ENCODE results near the gene PPP1R12B.
"Not testable (repeated sequence)": the region's sequence is repeated elsewhere in the genome, so short reads cannot be mapped to it uniquely, and the experiment has no call there.

PPP1R12B gene

GRCh38 chr1:202343652-202344349 lies 4.7 kb upstream of the PPP1R12B start:
- peak; percentile 56 for DNase-seq (ENCODE audit: low spot score)

DNA sequence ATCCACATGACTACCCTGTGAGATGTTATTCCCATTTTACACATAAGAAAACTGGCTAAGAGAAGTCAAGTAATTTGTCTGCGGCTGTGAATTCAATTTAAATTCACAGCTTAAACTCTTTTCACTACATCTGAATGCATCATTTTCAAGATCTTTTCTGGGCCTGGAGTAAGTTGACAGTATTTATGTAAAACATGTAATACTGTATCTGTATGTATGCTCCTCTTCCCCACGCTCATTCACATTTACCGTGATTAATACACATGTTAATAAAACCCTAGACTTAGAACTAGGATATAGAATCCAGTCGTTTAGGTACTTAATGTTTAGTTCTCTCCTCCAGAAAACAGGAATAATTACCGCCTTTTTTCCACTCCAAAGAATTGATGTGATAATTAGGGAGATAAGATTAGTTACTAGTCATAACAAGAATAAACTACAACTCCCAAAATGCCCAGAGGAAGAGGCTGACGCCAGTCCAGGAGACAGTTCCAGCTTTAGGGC lies 442 bp upstream of the PPP1R12B start:
- no peak for DNase-seq (ENCODE audit: low spot score)

GRCh38 chr1:202349206-202349928 lies 868 bp downstream of the PPP1R12B start:
- peak; percentile 64 for DNase-seq (ENCODE audit: low spot score)

- no peak for DNase-seq (ENCODE audit: low spot score)
These were observed 3.2 kb downstream of the PPP1R12B start for GRCh38 chr1:202351725-202352124.

DNA sequence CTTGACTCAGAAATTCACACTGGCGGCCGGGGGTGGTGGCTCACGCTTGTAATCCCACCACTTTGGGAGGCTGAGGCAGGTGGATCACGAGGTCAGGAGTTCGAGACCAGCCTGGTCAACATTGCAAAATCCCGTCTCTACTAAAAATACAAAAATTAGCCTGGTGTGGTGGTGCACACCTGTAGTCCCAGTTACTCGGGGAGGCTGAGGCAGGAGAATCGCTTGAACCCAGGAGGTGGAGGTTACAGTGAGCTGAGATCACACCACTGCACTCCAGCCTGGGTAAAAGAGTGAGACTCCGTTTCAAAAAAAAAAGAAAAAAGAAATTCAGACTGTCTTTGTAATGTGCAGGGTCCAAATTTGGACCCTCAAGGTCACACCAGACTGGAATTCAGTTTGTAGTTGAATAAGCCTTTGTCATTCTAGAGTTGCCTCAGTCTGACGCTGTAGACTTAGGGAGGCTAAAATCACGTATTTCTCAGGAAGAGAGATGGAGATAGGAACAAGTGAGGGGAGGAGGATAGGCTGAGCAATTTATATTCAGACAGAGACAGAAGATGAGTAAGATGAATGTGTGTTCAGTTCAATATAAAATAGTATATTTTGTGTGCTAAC lies 4.2 kb downstream of the PPP1R12B start:
- not testable (repeated sequence) for DNase-seq (ENCODE audit: low spot score)

DNA sequence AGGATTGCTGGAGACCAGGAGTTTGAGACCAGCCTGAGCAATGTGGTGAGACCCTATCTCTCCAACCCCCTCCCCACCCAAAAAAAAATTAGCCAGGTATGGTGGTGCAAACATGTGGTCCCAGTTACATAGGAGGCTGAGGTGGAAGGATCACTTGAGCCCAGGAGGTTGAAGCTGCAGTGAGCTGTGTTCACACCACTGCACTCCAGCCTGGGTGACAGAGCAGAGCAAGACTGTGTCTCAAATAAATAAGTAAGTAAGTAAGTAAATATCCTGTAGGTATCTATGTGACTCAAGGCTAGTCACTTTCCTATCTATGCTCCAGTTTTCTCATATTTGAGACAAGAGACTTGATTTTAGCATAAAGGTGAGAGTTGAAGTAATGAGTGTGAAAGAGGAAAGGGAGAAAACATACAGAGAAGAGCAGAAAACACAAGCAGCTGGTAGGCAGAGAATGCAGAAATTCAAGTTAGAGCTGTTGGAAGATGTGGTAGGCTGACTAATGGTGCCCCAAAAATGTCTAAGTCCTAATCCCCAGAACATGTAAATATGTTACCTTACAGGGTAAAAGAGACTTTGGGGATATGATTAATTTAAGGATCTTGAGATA lies 7.5 kb downstream of the PPP1R12B start:
- peak; percentile 26 for DNase-seq (ENCODE audit: low spot score)

- DNase-seq (ENCODE audit: low spot score): no peak
These were observed 9.0 kb downstream of the PPP1R12B start for GRCh38 chr1:202357506-202357905.

GRCh38 chr1:202361224-202361623 lies 12.7 kb downstream of the PPP1R12B start:
- no peak for DNase-seq (ENCODE audit: low spot score)

DNA sequence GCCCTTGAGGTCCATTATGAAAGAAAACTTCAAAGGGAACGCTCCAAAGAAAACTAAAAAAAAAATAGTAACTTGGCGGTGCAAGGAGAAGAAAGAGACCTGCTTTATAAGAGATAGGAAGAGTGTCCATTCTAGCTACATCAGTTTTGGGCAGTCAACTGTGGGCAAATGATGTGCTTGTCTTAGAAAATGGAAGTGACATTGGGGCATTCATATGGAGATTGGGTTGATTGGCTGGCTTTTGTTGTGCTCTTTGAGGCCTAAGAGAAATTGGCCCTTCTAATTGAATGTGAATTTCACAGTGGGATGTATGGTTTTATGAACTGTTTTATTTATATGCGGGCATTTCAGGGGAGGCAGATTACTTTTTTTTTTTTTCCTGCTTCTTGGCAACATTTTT lies 13.2 kb downstream of the PPP1R12B start:
- DNase-seq (ENCODE audit: low spot score): no peak

DNA sequence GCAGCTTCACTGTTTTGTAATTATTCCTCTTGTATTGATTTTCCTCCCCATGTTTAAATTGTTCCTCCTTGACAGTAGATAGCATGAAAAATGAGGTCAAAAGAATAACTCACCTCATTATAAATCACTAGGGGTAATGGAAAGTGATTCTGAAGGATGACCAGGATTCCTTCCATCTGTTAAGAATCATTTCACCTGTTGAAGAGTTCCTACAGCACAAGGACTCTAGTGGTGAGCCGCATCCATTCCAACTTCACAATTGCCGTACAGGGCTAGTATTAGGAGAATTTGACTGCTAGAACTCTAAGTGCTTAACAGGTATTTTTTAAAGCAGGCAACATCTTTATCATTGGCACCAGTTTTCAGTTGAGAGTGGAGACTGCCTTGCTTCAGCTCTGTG lies 13.7 kb downstream of the PPP1R12B start:
- no peak for DNase-seq (ENCODE audit: low spot score)

DNA sequence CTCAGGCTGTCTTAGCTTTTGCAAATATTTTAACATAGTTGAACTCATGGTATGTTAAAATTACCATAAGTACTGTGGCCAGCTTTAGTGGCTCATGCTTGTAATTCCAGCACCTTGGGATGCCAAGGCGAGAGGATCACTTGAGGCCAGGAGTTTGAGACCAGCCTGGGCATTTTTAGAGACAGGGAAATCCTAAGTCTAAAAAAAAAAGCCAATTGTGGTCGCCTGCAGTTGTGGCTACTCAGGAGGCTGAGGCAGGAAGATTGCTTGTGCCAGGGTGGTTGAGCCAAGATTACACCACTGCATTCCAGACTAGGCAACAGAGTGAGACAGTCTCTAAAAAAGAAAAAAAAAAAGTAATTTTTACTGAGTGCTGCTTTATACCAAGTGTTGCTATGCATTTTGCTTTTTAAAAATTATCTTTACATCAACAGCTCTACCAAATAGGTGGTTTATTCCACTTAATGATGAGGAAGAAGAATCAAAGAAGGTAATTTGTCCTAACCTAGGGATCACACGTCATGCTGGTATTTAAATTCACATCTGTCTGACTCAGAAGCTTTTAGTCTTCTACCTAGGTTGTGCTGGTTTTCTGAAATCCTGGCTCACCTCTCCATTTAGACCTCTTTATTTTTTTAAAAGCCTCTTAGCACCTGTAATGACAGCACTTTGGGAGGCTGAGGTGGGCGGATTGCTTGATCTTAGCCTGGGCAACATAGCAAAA lies 16.8 kb downstream of the PPP1R12B start:
- DNase-seq (ENCODE audit: low spot score): peak; percentile 33

GRCh38 chr1:202367271-202367670 lies 18.8 kb downstream of the PPP1R12B start:
- DNase-seq (ENCODE audit: low spot score): no peak

DNA sequence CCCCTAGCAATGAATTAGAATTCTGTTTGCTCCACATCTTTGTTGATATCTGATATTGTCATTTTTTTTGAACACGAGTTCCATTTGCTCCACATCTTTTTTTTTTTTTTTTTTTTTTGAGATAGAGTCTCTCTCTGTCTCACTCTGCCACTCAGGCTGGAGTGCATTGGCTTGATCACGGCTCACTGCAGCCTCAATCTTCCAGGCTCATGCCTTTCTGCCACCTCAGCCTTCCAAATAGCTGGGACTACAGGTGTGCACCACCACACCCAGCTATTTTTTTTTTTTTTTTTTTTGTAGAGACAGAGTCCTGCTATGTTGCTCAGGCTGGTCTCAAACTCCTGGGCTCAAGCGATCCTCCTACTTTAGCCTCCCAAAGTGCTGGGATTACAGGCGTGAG lies 22.4 kb downstream of the PPP1R12B start:
- DNase-seq (ENCODE audit: low spot score): not testable (repeated sequence)

DNA sequence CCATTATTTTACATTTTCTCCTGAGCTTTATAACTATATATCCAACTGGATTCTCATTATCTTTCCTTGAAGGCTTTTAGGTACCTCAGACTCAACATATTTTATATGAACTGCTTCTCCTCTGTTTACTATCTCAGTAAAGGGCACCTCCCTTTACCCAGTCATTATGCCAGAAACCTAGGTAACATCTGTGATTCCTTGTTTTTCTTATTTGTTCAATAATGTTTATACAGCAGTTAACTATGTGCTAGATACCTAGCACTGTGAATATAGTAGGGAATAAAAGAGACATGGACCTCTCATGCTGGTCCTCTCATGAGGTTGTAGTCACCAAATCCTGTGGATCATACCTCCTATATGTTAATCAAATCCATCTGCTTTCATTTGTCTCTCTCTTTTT lies 25.6 kb downstream of the PPP1R12B start:
- no peak for DNase-seq (ENCODE audit: low spot score)

- DNase-seq (ENCODE audit: low spot score): not testable (repeated sequence)
These were observed 26.7 kb downstream of the PPP1R12B start for GRCh38 chr1:202375175-202375574.

GRCh38 chr1:202376247-202376646 lies 27.7 kb downstream of the PPP1R12B start:
- DNase-seq (ENCODE audit: low spot score): no peak

GRCh38 chr1:202379884-202380529 lies 31.5 kb downstream of the PPP1R12B start:
- peak; percentile 66 for DNase-seq (ENCODE audit: low spot score)

DNA sequence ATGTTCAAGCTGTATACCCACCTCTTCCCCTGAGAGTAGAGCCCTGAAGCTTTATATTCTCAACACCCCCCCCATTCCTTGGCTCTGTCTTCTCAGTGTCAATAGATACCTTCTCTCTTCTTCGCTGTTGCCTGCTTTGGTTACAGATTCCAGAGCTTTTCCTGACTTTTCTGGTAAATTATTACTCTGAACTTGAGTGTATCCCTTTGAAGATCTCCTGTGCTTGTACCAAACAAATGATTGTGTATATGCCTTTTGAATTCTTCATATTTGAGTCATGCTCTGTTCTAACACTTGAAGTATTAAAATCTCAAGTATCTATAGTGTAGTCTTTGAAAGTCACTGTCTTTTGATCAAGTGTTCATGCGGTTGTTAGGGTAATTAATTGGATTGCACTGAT lies 32.0 kb downstream of the PPP1R12B start:
- peak; percentile 90 for DNase-seq (ENCODE audit: low spot score)

GRCh38 chr1:202381867-202382266 lies 33.4 kb downstream of the PPP1R12B start:
- DNase-seq (ENCODE audit: low spot score): not testable (repeated sequence)

GRCh38 chr1:202395831-202396230 lies 47.3 kb downstream of the PPP1R12B start:
- peak; percentile 15 for DNase-seq (ENCODE audit: low spot score)

DNA sequence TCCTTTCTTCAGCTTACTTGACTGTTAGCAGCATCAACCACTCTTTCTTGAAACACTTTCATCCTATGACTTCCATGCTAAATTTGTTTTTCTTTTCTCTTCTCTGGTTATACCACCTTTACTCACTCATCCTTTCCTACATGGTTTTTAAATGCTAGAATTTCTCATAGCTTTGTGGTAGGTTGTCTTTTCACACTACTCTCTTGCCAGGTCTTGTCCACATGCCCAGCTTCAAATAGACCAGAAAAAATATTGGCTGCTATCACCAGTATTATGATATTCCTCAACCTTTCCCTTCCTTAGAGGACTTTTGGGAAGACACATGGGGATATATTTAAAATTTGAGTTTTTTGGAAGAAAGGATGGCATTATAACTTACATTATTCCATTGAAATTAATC lies 48.8 kb downstream of the PPP1R12B start:
- DNase-seq (ENCODE audit: low spot score): no peak
